ENCODE data around the gene TMEM39A.

DNA sequence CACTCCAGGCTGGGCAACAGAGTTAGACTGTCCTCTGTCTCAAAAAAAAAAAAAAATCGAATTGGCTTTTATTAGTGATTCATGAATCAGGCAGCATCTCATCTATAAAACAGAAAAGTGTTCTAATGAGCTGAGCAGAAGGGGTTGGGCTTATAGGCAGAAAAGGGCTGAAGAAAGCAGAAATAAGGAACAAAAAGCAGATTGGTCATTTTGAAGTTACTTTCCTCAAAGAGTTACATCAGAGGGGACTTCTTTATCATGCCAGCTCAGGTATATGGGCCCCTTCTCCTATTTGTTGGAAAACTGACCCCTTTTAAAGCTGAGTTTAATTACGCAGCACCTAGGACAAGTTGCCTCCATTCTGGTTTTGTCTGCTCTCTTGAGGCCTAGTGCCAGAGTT, 4.6 kb upstream of the TMEM39A start:
- TF ChIP-seq, protein P1, sequence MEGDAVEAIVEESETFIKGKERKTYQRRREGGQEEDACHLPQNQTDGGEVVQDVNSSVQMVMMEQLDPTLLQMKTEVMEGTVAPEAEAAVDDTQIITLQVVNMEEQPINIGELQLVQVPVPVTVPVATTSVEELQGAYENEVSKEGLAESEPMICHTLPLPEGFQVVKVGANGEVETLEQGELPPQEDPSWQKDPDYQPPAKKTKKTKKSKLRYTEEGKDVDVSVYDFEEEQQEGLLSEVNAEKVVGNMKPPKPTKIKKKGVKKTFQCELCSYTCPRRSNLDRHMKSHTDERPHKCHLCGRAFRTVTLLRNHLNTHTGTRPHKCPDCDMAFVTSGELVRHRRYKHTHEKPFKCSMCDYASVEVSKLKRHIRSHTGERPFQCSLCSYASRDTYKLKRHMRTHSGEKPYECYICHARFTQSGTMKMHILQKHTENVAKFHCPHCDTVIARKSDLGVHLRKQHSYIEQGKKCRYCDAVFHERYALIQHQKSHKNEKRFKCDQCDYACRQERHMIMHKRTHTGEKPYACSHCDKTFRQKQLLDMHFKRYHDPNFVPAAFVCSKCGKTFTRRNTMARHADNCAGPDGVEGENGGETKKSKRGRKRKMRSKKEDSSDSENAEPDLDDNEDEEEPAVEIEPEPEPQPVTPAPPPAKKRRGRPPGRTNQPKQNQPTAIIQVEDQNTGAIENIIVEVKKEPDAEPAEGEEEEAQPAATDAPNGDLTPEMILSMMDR (IDR thresholded peaks at IDR 0.05 in 2 of 3, conservative IDR thresholded peaks at IDR 0.05 in 1 of 3; ENCODE audit: control insufficient read depth in 2 of 3, extremely low read depth in 1 of 3, insufficient read depth in 1 of 3, low read depth in 3 of 3, low read length in 3 of 3): no peak
- TF ChIP-seq TAF1 (IDR thresholded peaks at IDR 0.05; ENCODE audit: borderline replicate concordance, low read depth, low read length) (no peak), KLF5 (IDR thresholded peaks at IDR 0.05; ENCODE audit: partially characterized antibody) (no peak), POLR2A (IDR thresholded peaks at IDR 0.05; ENCODE audit: low read depth, low read length) (no peak), PBX3 (IDR thresholded peaks at IDR 0.05; ENCODE audit: insufficient replicate concordance, low read depth, low read length) (no peak), RFX5 (IDR thresholded peaks at IDR 0.05; ENCODE audit: low read depth, low read length) (no peak), NRF1 (conservative IDR thresholded peaks at IDR 0.05; ENCODE audit: low read depth, low read length) (no peak), EP300 (IDR thresholded peaks at IDR 0.05; ENCODE audit: borderline replicate concordance in 1 of 2, control insufficient read depth in 1 of 2, low read depth in 2 of 2, low read length in 2 of 2) (no peak), ZNF274 (IDR thresholded peaks at IDR 0.05; ENCODE audit: insufficient read depth, insufficient read length) (no peak)

All from GM12878 (cell line).